UCSD-AML1 (cell line): ENCODE measurements around the gene HSD17B12.

Experiments
- DNase-seq: peaks from one replicate; lab custom pipeline; 2025; ENCODE audit not compliant: unreplicated experiment; lab: John Stamatoyannopoulos, UW

The HSD17B12 gene

DNA sequence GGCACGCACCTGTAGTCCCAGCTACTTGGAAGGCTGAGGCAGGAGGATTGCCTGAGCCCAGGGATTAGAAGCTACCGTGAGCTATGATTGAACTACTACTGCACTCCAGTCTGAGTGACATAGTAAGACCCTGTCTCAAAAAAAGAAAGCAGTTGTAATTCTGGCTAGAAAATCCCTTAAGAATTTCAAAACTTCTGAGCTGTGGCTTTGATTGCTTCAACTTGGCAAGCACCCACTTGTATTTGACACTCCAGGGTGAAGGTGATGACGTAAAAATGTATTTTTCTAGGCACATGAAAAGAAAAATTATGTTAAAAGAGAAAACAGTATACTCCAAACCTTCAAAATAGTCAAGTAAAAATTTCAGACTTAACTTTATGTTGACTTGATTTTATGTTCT is 176.5 kb downstream of the HSD17B12 start:
- DNase-seq: no peak

DNA sequence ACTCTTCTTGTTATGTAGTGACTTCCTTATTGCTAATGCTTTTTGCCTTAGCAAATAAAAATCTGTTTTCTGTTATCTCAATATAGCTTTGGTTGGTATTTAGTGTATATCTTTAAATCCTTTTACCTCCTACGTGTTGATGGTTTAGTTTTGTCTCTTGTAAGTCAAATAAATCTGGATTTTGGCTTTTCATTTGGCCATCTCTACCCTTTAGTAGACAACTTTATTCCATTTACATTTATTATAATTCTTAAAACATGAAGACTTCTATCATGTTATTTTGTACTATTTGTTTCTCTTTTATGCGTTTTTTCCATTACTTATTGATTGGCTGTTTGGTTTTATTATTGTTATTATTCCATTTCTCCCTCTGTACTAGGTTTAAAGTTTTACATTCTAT is 180.6 kb downstream of the HSD17B12 start:
- DNase-seq: no peak

DNA sequence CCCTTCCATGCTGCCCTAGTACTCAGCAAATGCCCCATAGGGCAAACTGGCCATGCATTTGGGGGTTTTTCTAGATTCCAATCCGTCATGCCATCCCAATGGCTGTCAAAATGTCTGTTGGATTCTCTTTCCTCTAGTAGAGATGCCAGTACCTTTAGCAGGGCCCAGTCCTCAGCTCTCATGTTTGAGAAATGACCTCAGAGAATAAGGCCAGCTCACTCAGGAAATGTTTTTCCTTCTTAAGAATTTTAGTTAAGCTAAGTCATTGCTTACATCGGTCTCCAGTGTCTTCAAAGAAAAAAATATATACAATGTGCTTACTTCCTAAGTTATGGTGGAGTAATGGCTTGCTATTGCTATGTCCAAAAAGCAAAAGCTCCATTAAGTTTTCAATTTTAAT is 186.0 kb downstream of the HSD17B12 start:
- DNase-seq: no peak

DNA sequence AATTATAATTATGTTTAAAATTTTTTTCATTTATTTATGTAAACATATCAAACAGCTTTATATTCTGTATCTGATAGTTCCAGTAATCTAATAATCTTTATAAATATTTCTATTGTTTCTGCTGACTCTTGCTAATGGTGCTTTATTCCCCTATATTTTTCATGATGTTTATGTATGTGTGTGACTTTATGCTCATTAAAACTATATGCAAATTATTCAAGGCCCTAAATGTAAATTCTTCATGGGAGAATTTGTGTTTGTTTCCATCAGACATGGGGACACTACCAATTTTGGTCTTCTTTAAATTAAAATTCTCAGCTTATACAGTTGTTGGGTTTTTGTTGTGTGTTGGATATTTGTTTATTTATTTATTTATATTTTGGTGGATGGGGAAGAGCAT is 186.4 kb downstream of the HSD17B12 start:
- no peak for DNase-seq

DNA sequence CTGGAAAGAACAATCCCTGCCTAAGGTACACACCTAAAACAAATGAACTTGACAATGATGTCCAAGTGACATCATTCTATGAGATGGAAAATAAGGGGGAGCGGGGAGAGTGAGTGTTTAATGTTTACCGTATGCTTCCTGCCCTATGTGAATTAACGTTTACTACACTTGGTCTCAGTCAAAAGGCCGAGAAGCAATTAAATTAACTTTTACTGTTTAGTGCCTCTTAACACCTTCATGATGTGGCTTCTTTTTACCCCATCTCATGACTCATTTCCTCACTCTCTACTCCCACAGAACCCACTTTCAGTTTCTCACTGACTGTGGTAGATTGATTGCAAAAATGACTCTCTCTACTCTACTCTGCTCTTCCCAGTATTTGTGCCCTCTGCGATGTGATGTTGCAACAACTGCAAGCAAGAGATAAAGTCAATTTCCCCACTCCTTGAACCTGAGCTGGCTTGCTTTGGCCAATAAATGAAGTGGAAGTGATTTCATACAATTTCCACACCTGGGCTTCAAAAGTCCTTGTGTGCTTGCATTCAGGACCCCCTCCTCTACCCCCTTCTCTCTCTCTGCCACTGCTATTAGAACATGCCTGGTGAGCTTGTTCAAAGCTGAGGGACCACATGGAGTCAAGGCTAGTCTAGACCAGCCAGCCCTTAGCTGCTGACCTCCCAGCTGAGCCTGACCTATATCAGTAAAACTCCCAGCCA is 188.5 kb downstream of the HSD17B12 start:
- peak; percentile 29 for DNase-seq

DNA sequence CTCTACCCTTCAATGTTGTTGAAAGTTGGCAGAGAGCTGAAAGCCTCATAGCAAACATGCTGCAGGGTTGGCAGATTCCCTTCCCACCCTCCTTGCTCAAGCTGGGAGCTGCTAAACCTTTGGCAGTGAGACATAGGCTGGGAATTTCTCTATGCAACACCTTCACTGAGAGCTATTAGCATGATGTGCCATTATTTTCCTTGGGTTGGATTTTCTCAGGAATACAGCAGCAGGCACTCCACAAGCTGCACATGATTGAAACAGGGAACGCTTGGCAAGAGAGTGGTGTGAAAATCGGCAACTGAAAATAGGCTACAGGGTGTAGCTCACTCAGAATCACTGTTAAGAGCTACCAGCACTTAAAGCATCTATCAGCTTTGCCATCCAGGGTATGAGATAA is 190.5 kb downstream of the HSD17B12 start:
- no peak for DNase-seq

DNA sequence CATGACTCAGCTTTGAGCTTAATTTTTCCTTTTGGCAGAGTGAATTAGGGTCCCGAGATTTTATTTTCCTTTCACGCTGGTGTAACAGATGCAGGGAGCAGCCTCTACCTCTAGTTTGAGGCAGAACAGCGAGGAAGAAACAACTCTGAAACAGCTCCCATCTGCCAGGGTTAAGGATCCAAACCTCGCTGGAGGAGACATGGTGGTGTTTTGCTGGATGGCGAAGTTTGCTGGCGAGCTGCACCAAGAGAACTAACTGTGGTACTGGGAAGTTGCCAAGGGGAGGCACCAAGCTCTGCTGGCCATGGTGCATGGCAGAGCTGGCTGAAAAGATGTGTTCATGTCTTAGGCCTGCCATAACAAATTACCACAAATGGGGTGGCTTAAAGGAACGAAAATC is 192.5 kb downstream of the HSD17B12 start:
- DNase-seq: no peak

DNA sequence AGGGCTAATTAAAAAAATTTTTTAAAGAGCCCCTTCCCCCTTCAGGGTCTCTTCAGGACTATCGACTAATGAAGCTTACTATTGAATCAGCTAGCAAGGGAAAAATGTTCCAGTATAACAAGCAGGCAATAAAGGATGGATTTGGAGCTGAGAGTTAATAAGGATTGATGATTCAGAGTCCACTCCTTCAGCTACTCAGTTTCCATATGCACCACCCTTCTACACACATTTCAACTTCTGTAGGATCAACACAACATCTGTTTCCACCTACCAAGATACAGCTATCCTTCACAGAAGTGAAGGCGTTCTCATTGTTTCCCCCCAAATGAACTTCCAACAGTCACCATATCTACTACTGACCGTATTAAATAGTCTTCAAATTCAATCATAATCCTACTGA is 193.5 kb downstream of the HSD17B12 start:
- DNase-seq: no peak

DNA sequence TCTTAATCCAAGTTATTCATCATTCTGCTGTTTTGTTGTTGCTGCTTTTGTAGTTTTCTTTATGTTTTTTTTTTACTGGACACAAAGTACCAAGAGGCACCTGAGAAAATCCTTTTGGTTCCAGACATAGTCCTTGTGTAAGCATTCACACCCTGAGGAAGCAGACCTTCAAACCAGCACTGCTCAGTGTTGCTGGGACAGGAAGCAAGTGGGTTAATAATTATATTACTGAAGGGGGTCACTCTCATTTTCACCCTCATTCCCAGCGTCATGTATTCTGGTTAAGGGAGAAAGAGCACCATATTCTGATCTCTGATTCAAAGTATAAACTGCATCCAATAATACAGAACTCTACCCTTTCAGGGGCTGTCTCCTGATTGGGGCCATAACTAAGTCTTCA is 194.2 kb downstream of the HSD17B12 start:
- no peak for DNase-seq

DNA sequence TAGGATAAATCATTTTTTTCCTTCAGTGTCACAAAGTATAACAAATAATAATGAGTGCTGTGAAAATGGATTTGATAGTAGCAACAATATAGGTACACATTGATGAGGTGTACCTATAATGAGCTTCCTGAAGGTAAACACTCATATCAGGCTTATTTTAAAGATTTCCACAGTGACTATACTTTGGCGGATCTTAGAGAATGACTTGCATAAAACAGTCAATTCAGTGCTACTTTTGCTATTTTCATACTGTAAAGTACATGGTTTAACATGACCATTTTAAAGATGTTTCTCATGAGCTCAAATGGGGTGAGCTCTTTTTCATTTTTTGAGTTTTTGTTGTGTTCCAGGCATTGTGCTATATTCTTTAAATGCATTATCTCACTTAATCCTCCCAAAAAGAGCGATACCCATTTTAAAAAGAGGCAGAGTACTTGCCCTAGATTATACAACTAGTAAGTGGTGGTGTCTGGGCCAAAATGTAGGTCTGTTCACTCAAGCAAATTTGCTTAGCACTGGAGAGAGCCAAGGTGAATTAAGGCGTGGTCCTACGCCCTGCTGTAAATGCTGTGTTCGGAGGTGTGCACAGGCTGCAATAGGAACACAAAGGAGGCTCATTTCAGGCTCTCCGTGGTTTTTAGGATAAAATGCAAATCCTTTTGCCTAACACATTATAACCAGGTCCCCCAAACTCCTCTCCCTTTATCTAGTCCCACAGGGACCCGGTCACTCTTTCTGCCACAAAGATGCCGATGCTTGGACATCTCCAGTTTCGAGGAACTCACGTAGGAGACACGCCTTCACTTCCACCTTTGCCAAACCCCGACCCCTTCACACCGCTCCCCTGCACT is 199.5 kb downstream of the HSD17B12 start:
- DNase-seq: no peak

DNA sequence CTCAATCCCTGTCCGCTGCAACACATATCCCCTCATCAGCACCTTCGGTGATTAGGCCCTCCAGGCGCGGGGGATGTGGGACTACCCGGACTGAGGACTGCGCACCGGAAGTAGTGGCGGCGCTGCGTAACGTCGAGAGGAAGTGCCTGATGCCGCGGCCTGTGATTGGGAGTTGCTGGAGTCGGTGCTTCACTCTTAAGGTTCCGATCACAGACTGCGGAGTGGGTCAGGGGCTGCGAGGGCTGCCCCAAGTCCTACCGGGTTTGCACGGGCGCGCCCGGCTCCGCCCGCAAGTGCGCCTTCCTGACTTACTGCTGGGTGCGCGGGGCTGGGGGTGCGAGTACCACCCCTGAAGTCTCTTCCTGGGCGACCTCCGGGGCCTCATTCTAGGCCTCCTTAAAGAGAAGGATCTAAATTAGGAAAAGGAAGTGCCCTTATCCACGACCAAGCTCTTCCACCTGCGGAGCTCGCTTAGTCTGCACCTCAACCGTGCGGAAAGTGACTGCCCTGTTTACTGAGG is 200.2 kb downstream of the HSD17B12 start, which contains the start of gene ALKBH3:
Gene ALKBH3 (plus strand): TSS at position 192 of the 520 bp plus-strand sequence. CDS start 1,822 bp downstream, outside the sequence.
- DNase-seq: peak; percentile 93

DNA sequence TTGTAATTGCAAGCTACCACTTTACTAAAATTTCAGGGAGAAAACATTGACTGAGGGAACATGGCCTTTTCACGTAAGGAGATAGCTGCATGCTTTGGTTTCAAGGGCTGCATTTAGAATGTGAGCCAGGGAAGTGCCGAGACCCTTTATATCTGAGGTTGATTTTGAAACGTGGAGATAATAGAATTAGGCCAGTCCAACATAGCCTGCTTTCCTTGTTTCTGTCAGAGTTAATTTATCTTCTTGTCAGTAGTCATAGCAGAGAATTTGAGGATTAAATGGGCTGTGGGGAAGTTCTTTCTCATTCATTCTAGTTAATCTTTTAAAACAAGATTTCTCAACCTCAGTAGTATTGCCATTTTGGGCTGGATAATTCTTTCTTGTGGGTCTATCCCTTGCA is 212.3 kb downstream of the HSD17B12 start:
- DNase-seq: no peak

DNA sequence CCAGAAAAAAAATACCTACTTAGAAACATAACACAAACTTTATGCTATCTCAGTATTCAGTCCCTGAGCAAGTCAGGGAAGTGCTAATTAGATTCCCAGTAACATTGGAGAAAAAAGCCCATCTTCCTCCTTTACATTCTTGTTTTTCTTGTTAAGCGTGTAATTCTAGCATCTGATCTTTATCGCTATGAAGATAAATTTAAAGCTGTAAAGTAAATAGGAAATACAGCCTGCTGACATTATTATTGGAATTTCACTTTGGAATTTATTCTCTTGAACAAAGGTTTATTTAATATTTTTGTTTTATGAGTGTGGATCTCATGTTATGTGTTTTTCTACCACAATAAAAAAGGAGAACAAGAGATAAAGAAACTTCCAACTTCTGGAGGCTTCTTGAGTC is 214.0 kb downstream of the HSD17B12 start:
- DNase-seq: no peak

DNA sequence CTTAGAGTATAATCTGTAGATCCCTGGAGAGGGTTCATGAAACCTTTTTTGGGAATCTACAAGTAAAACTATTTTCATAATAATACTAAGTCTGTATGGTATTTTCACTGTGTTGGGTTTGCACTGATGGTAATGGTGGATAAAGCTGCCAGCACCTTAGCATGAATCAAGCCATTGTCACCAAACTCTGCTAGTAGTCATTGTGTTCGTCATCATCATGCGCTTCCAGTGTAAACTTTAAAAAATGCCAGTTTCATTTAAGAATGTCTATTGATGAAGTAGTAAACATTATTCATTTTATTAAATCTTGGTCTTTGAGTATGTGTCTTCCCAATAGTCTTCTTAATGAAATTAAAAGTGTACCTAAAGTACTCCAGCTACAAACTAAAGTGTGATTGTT is 215.1 kb downstream of the HSD17B12 start:
- DNase-seq: no peak

DNA sequence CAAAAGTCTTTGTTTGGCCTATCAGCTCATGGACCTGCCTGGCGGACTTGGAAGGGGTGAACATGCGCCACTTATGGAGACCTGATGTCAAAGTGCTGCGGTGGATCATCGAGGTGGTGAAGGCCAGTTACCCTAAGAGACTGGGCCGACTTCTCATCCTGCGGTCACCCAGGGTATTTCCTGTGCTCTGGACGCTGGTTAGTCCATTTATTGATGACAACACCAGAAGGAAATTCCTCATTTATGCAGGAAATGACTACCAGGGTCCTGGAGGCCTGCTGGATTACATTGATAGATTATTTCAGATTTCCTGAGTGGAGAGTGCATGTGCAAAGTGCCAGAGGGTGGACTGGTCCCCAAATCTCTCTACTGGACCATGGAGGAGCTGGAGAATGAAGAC is 218.0 kb downstream of the HSD17B12 start:
- DNase-seq: no peak

DNA sequence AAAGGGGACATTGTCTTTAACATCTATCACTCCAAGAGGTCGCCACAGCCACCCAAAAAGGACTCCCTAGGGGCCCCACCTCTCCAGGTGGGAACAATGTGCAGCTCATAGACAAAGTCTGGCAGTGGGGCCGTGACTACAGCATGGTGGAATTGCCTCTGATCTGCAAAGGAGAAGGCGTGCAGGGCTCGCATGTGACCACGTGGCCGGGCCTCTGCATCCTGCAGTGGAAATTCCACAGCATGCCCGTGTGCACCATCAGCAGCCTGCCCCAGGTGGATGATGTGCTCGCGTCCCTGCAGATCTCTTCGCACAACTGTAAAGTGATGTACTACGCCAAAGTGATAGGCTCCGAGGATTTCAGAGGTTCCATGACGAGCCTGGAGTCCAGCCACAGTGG is 218.6 kb downstream of the HSD17B12 start:
- DNase-seq: no peak

DNA sequence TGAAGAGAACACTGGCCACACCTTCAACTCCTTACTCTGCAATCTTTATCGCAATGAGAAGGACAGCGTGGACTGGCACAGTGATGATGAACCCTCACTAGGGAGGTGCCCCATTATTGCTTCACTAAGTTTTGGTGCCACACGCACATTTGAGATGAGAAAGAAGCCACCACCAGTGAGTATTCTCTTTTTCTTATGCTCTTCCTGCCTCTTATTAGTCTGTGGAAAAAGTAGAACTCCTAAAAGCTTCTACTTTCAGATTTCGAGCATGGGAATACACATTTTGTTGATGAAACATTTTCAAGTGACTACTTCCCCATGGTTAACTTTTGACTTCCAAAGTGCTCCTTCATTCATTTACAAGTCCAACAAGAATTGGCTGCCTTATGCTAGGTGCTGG is 221.0 kb downstream of the HSD17B12 start:
- no peak for DNase-seq

DNA sequence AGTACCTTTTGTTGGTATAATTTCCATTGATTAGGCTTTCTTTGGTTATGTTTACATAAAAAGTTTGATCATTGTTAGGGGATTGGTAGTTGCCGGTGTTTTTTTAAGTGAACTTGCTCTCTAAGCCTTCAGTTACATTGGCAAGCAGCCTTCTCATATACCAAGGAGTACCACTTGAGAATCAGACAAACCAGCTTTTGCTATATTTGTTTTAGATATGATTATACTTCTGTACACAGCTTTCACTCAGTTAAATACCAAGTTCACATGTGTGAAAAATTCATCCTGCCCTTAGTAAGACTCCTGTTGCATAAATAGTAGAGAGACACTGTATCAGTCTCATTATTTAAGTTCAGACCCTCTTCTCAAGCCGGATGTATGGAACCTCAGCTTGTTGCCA is 222.5 kb downstream of the HSD17B12 start:
- no peak for DNase-seq

DNA sequence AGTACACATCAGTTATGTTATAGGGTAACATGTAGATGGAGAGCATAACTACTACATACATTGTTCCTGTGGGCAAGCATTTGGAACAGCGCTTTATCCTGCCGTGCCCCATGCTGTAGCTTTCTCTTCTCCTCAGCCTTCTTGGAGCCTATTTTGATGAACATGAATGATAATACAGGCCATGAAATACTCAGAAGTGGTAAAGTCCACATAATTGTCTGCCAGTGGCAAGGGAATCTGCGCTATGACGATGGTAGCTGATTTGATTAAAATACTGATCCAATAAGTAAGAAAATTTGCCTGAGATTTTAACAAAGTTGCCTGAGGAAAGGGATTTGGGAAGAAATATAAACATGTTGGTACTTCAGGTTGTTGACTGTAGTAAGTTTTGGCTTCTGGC is 223.4 kb downstream of the HSD17B12 start:
- DNase-seq: no peak

DNA sequence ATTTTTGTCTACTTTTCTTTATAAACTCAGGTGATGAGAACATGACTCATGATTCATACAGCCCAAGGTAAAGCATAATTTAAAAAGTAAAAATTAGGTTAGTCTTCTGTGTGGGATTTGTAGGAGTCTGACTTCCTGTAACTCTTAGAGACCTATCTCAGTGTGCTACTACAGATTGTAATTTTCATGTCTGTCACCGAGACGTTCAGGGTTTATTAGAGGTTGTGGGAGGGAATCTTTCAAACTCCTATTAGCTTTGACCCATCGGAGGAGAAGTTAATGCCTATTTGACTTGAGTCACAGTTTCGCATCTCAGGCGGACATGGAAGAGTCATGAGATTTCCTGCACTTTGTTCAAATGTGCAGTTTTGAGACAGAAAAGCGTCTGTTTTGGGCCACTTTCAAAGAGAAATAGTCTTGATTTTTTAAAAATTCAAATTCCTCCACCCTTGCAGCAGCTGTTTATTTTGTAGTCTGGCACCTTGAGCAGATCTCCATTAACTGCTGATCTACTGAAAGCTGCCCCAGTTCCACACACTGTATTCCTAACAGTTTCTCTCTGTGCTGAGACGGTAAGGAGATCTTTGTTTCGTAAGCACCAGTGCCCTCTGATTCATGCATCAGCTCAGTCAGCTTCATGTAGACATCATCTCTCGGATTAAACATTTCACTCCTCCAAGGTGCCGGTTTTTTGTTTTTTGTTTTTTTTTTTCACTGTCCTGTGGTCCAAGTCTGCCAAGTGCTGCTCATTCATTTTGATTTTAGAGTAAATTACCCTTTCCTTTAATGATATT is 224.4 kb downstream of the HSD17B12 start:
- no peak for DNase-seq

DNA sequence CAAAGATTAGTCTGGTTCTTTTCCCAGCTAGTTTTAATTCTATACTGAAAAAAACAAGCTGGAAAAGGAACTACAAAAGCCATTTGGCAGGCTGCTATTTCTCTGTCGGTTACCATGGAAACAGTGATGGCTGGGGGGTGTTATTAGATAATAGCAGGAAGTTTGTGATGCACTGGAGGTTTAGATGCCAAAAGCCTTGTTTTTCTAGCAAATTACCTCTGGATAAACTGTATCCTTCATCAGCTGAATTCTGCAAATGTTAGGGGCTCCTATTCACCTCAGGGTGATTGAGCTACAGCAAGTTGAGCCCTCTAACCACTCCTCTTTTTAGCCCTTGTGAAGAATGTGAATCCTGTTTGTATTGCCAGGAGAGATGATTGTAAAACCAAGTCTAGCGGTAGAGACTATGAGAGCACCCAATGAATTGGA is 225.3 kb downstream of the HSD17B12 start:
- no peak for DNase-seq
